Smooth muscle cell (in vitro differentiated cells): ENCODE measurements around the gene FAM118A. TPM values are rescaled to one million over a fixed set of nuclear protein-coding genes. Genes with fewer than 3 reads are reported as not detected.

Experiments
- DNase-seq: peaks from one replicate; lab custom pipeline; 2025; ENCODE audit not compliant: unreplicated experiment; lab: John Stamatoyannopoulos, UW
- H2AFZ ChIP-seq: fragments of 200-600 bp; sonication (generic); 2 replicates; pipeline ENCODE4 v1.6.0; 2016; ENCODE audit warnings: antibody characterized with exemption, low read depth, mild to moderate bottlenecking
- H3F3A ChIP-seq: fragments of 200-600 bp; sonication (generic); 2 replicates; pipeline ENCODE4 v1.6.0; 2017; ENCODE audit warnings: antibody characterized with exemption, low read depth
- H3K27ac ChIP-seq: fragments of 200-600 bp; sonication (generic); 2 replicates; pipeline ENCODE4 v1.5.1; 2016; ENCODE audit warnings: low read depth, mild to moderate bottlenecking
- H3K27me3 ChIP-seq: fragments of 200-600 bp; sonication (generic); 2 replicates; pipeline ENCODE4 v1.6.1; 2016; ENCODE audit warnings: low read depth, mild to moderate bottlenecking
- H3K36me3 ChIP-seq: fragments of 200-600 bp; sonication (generic); 2 replicates; pipeline ENCODE4 v1.5.1; 2016; ENCODE audit warnings: low read depth
- H3K4me1 ChIP-seq: fragments of 200-600 bp; sonication (generic); 2 replicates; pipeline ENCODE4 v1.5.1; 2016; ENCODE audit warnings: low read depth
- H3K4me2 ChIP-seq: fragments of 200-600 bp; sonication (generic); 2 replicates; pipeline ENCODE4 v1.6.0; 2016; ENCODE audit warnings: mild to moderate bottlenecking
- H3K4me3 ChIP-seq: fragments of 200-600 bp; sonication (generic); 2 replicates; pipeline ENCODE4 v1.5.1; 2016; ENCODE audit warnings: mild to moderate bottlenecking
- H3K79me2 ChIP-seq: fragments of 200-600 bp; sonication (generic); 2 replicates; pipeline ENCODE4 v1.6.0; 2016; ENCODE audit warnings: low read depth, mild to moderate bottlenecking
- H3K9ac ChIP-seq: fragments of 200-600 bp; sonication (generic); 2 replicates; pipeline ENCODE4 v1.6.0; 2016; ENCODE audit warnings: low read depth
- H3K9me3 ChIP-seq: fragments of 200-600 bp; sonication (generic); replicated peaks from 2 replicates; pipeline ENCODE4 v1.5.1; 2016; ENCODE audit warnings: low read depth
- H4K20me1 ChIP-seq: fragments of 200-600 bp; sonication (generic); 2 replicates; pipeline ENCODE4 v1.6.0; 2016; ENCODE audit warnings: low read depth
- CTCF ChIP-seq: fragments of 200-600 bp; sonication (generic); IDR thresholded peaks from 2 replicates; pipeline ENCODE4 v1.5.1; 2017; ENCODE audit warnings: borderline replicate concordance, mild to moderate bottlenecking, antibody characterized with exemption; ENCODE audit not compliant: insufficient read depth, poor library complexity, severe bottlenecking
- WGBS: methylation state at CpG from one replicate; pipeline ENCODE4 v1.1.7; 2016; ENCODE audit warnings: low lambda C conversion rate; 5-methylcytosine and 5-hydroxymethylcytosine counted together
- polyA plus RNA-seq: library from polyadenylated mRNA; unstranded; fragments of >200 nt; fragmentation: Nextera tagmentation; extraction: Ambion mirVana; gene quantifications from 2 replicates; pipeline ENCODE4 v1.2.1, GENCODE V29; 2016
- total RNA-seq: library from RNA; depleted of rRNA; stranded (reverse); fragments of >200 nt; gene quantifications from 2 replicates; pipeline ENCODE4 v1.2.3, GENCODE V29; 2014

FAM118A gene
- total and polyA plus RNA-seq, 2 experiments from 2014 or later, result 36.6 to 60.3 TPM

GRCh38 chr22:45314054-45314721, 4.5 kb downstream of the FAM118A start:
- no peak overlapping the region for H3K9ac ChIP-seq
- WGBS, result 45% methylated on average over 8 of the region's 8 CpGs
- no peaks in the 10 kb centered on the region for H3K9me3 ChIP-seq
- no peak for DNase-seq
- peaks cover 65% of the 10 kb centered on the region for H3K79me2 ChIP-seq
- peaks cover 16% of the 10 kb centered on the region for H3F3A ChIP-seq
- peak overlapping the region; percentile 73 for H3K4me2 ChIP-seq
- no peaks in the 10 kb centered on the region for H3K36me3 ChIP-seq
- peak overlapping the region; percentile 54 for H3K27ac ChIP-seq
- no peak overlapping the region for H2AFZ ChIP-seq
- no peak for TF ChIP-seq CTCF
- H3K4me3 ChIP-seq, result no peak overlapping the region
- H4K20me1 ChIP-seq, result peaks cover 10% of the 10 kb centered on the region
- H3K4me1 ChIP-seq, result peaks cover 34% of the 10 kb centered on the region
- H3K27me3 ChIP-seq, result no peaks in the 10 kb centered on the region

- Histone ChIP-seq H3K36me3 (no peaks in the 10 kb centered on the region), H3K27ac (no peak overlapping the region), H3K4me3 (no peak overlapping the region), H3K79me2 (peaks cover 68% of the 10 kb centered on the region), H3F3A (peaks cover 22% of the 10 kb centered on the region), H3K9me3 (no peaks in the 10 kb centered on the region), H4K20me1 (peaks cover 10% of the 10 kb centered on the region), H3K9ac (no peak overlapping the region), H3K4me1 (peaks cover 40% of the 10 kb centered on the region), H2AFZ (no peak overlapping the region), H3K4me2 (no peak overlapping the region), H3K27me3 (no peaks in the 10 kb centered on the region)
- no peak for TF ChIP-seq CTCF
- no peak for DNase-seq
- 89% methylated on average over 6 of the region's 6 CpGs for WGBS
Measured at GRCh38 chr22:45314786-45315185, 5.1 kb downstream of the FAM118A start.

GRCh38 chr22:45316796-45317526, 7.2 kb downstream of the FAM118A start:
- 90% methylated on average over 9 of the region's 9 CpGs for WGBS
- Histone ChIP-seq H3F3A (peaks cover 35% of the 10 kb centered on the region), H3K4me3 (no peak overlapping the region), H3K9ac (no peak overlapping the region), H3K9me3 (no peaks in the 10 kb centered on the region), H3K27me3 (no peaks in the 10 kb centered on the region), H3K4me2 (no peak overlapping the region), H3K4me1 (peaks cover 34% of the 10 kb centered on the region), H3K79me2 (peaks cover 71% of the 10 kb centered on the region), H2AFZ (no peak overlapping the region), H3K27ac (peak overlapping the region; percentile 96), H3K36me3 (no peaks in the 10 kb centered on the region), H4K20me1 (peaks cover 6% of the 10 kb centered on the region)
- no peak for TF ChIP-seq CTCF
- no peak for DNase-seq
